HCT116 (cell line): ENCODE measurements around the gene NEU4. TPM values are rescaled to one million over a fixed set of nuclear protein-coding genes. Genes with fewer than 3 reads are reported as not detected.

Source experiments
- ATAC-seq: fragments of 200-7000 bp; cut with Tn5 transposase; 2 replicates; pipeline ENCODE4 v1.9.1; 2020; ENCODE audit warnings: mild to moderate bottlenecking, moderate library complexity
- BruUV-seq: library from RNA; stranded (reverse); fragments of 400-500 nt; replicated peaks from 2 replicates; lab custom pipeline; 2021; lab: Mats Ljungman, UMichigan
- CTCF ChIA-PET: fragments of 300-600 bp; sonication (Branson Sonifier 250); formaldehyde crosslinking; loops from one replicate; lab custom pipeline; 2021; ENCODE audit warnings: antibody characterized with exemption; lab: Charles Lee
- POLR2A ChIA-PET: fragments of 300-600, 350-600 bp; sonication (Branson Sonifier 250); formaldehyde crosslinking; loops from one replicate; lab custom pipeline; 2021; ENCODE audit warnings: antibody characterized with exemption; lab: Charles Lee
- RAD21 ChIA-PET, 2 experiments: fragments of 300-600 bp; sonication (Branson Sonifier 250); formaldehyde crosslinking; loops; one replicate each; lab custom pipeline; 2023; ENCODE audit warnings: low total read pairs in 2 of 2; ENCODE audit not compliant: uncharacterized antibody in 2 of 2, unreplicated experiment in 2 of 2, low non-redundant PET in 1 of 2; lab: Charles Lee
- DNase-seq: peaks from one replicate; pipeline ENCODE4 v3.0.0-alpha.2; 2010; ENCODE audit warnings: low read depth, low spot score
- H2AFZ ChIP-seq: fragments of 200-600 bp; shearing (Covaris generic), sonication (generic); 2 replicates; pipeline ENCODE4 v1.6.1; 2017; ENCODE audit warnings: low read depth, mixed run types, mixed read lengths, antibody characterized with exemption, low read length; ENCODE audit not compliant: poor library complexity, severe bottlenecking
- H3K27ac ChIP-seq: 2 replicates; pipeline ENCODE4 v1.5.1; 2012; ENCODE audit warnings: low read depth, low read length
- H3K27me3 ChIP-seq: fragments of 200-600 bp; sonication (generic); 2 replicates; pipeline ENCODE4 v1.6.1; 2016; ENCODE audit warnings: mixed run types, low read length, mixed read lengths; ENCODE audit not compliant: insufficient read depth
- H3K36me3 ChIP-seq, 2 experiments: fragments of 200-500 bp in 1 of 2; fragments of 200-600 bp in 1 of 2; sonication (Bioruptor generic) in 1 of 2; sonication (generic) in 1 of 2; 2 replicates each; pipeline versions ENCODE4 v1.5.1 to v1.6.1; 2014 to 2016; ENCODE audit warnings: low read length in 2 of 2, inconsistent platforms in 1 of 2, mixed read lengths in 1 of 2, mixed run types in 1 of 2; ENCODE audit not compliant: insufficient read depth in 2 of 2, control insufficient read depth in 1 of 2
- H3K4me1 ChIP-seq, 2 experiments: fragments of 200-600 bp in 1 of 2; sonication (generic) in 1 of 2; 2 replicates each; pipeline versions ENCODE4 v1.5.1 to v1.6.1; 2012 to 2017; ENCODE audit warnings: low read length in 2 of 2, inconsistent platforms in 1 of 2, mild to moderate bottlenecking in 1 of 2, mixed read lengths in 1 of 2, mixed run types in 1 of 2, moderate library complexity in 1 of 2; ENCODE audit not compliant: insufficient read depth in 2 of 2, control insufficient read depth in 1 of 2
- H3K4me2 ChIP-seq: fragments of 200-600 bp; sonication (generic); 2 replicates; pipeline ENCODE4 v1.6.1; 2017; ENCODE audit warnings: mixed run types, low read length, mixed read lengths
- H3K4me3 ChIP-seq, 2 experiments: fragments of 200-600 bp in 1 of 2; sonication (generic) in 1 of 2; replicated peaks in 1 of 2; 2 replicates each; pipeline ENCODE4 v1.5.1; 2011 to 2016; ENCODE audit warnings: low read length in 2 of 2, control low read depth in 1 of 2, low read depth in 1 of 2, mild to moderate bottlenecking in 1 of 2, mixed read lengths in 1 of 2, mixed run types in 1 of 2
- H3K79me2 ChIP-seq: fragments of 200-600 bp; sonication (generic); 2 replicates; pipeline ENCODE4 v1.6.1; 2017; ENCODE audit warnings: mild to moderate bottlenecking, mixed run types, low read length, moderate library complexity, mixed read lengths; ENCODE audit not compliant: insufficient read depth
- H3K9ac ChIP-seq: fragments of 200-600 bp; sonication (generic); 2 replicates; pipeline ENCODE4 v1.6.1; 2016; ENCODE audit warnings: low read length, mixed read lengths
- H3K9me2 ChIP-seq: fragments of 200-600 bp; sonication (generic), shearing (Covaris generic); 2 replicates; pipeline ENCODE4 v1.6.1; 2017; ENCODE audit warnings: mixed run types, mild to moderate bottlenecking, moderate library complexity; ENCODE audit not compliant: insufficient read depth
- H3K9me3 ChIP-seq, 2 experiments: fragments of 200-500 bp in 1 of 2; fragments of 200-600 bp in 1 of 2; sonication (Bioruptor generic) in 1 of 2; sonication (generic) in 1 of 2; 2 replicates each; pipeline ENCODE4 v1.6.1; 2014 to 2017; ENCODE audit warnings: low read length in 2 of 2, mixed read lengths in 2 of 2, inconsistent platforms in 1 of 2, low read depth in 1 of 2, mild to moderate bottlenecking in 1 of 2, mixed run types in 1 of 2, moderate library complexity in 1 of 2; ENCODE audit not compliant: control insufficient read depth in 1 of 2, insufficient read depth in 1 of 2
- H4K20me1 ChIP-seq: fragments of 200-600 bp; sonication (generic), shearing (Covaris generic); 2 replicates; pipeline ENCODE4 v1.6.1; 2017; ENCODE audit warnings: mixed run types, mild to moderate bottlenecking, moderate library complexity; ENCODE audit not compliant: insufficient read depth
- EGR1 ChIP-seq: IDR thresholded peaks from 2 replicates; pipeline ENCODE4 v1.6.1; 2012; ENCODE audit warnings: low read depth
- EZH2 ChIP-seq: fragments of 200-600 bp; sonication (generic); IDR thresholded peaks from 2 replicates; pipeline ENCODE4 v1.6.1; 2017; ENCODE audit warnings: antibody characterized with exemption, mixed run types
- EZH2phosphoT487 ChIP-seq: fragments of 200-600 bp; IDR thresholded peaks from 2 replicates; pipeline ENCODE4 v1.6.1; 2018; ENCODE audit warnings: antibody characterized with exemption, borderline replicate concordance
- FOSL1 ChIP-seq: IDR thresholded peaks from 2 replicates; pipeline ENCODE4 v1.6.1; 2012; ENCODE audit warnings: low read depth
- POLR2AphosphoS5 ChIP-seq: IDR thresholded peaks from 2 replicates; pipeline ENCODE4 v1.6.1; 2011; ENCODE audit warnings: mild to moderate bottlenecking, low read depth, low read length, moderate library complexity
- RAD21 ChIP-seq: IDR thresholded peaks from 2 replicates; pipeline ENCODE4 v1.6.1; 2012; ENCODE audit warnings: low read depth, mild to moderate bottlenecking
- REST ChIP-seq: IDR thresholded peaks from 2 replicates; pipeline ENCODE4 v1.6.1; 2012; ENCODE audit warnings: low read depth
- ZNF274 ChIP-seq: fragments of 200-500 bp; sonication (Bioruptor generic); IDR thresholded peaks from 2 replicates; pipeline ENCODE4 v1.6.1; 2014; ENCODE audit warnings: mild to moderate bottlenecking, low read depth, low read length, inconsistent platforms
- intact Hi-C: fragments of 100-400 bp; cut with micrococcal nuclease; formaldehyde crosslinking; loops from 2 replicates; pipeline ENCODE4 v1.10.0; 2022
- total RNA-seq: library from RNA; stranded (reverse); gene quantifications from one replicate; pipeline ENCODE4 v1.2.1, GENCODE V29; 2021; ENCODE audit not compliant: unreplicated experiment

Gene NEU4
- total RNA-seq, 1 experiment from 2014 or later, result 0.34 TPM

- no peaks in the 10 kb centered on the region for H3K36me3 ChIP-seq
- no peaks in the 10 kb centered on the region for H3K27me3 ChIP-seq
- CTCF ChIA-PET, result no interaction called here
- H3K9me2 ChIP-seq, result no peaks in the 10 kb centered on the region
- H2AFZ ChIP-seq, result no peak overlapping the region
- H3K9me3 ChIP-seq, result no peaks in the 10 kb centered on the region
- no peak overlapping the region for H3K4me3 ChIP-seq
- DNase-seq (no peak), ATAC-seq (no peak)
- no peak overlapping the region for H3K9ac ChIP-seq
- H3K79me2 ChIP-seq, result no peaks in the 10 kb centered on the region
- intact Hi-C loops, result no loop called here
- no peak overlapping the region for H3K27ac ChIP-seq
- POLR2A ChIA-PET, result no interaction called here
- no peak for TF ChIP-seq RAD21
- TF ChIP-seq ZNF274, result no peak
- no peak for TF ChIP-seq EZH2
- TF ChIP-seq FOSL1, result no peak
- no peak for TF ChIP-seq REST
- no peak for TF ChIP-seq EGR1
- TF ChIP-seq EZH2phosphoT487, result no peak
- TF ChIP-seq POLR2AphosphoS5, result no peak
- H3K4me2 ChIP-seq, result no peak overlapping the region
- H3K4me1 ChIP-seq, result peaks cover 10 to 14% of the 10 kb centered on the region in 2 experiments
- RAD21 ChIA-PET, result no interaction called here
- no TSS peak for BruUV-seq
- H4K20me1 ChIP-seq, result no peaks in the 10 kb centered on the region
These were observed 37.4 kb downstream of the NEU4 start for GRCh38 chr2:241846406-241846805.
